PFSK-1 (cell line): ENCODE data around the gene TOR1A.

ENCODE experiments used
- FOXP2 ChIP-seq: optimal IDR thresholded peaks from 2 replicates; pipeline ENCODE3; 2011; ENCODE audit warnings: borderline replicate concordance, control low read depth, inconsistent platforms; ENCODE audit not compliant: insufficient read depth; ENCODE audit errors: extremely low read length, extremely low read depth
- POLR2AphosphoS5 ChIP-seq: IDR thresholded peaks from 2 replicates; pipeline ENCODE4 v1.6.1; 2012; ENCODE audit warnings: low read depth, mild to moderate bottlenecking, control low read depth, low read length, moderate library complexity
- REST ChIP-seq, 2 experiments: IDR thresholded peaks; 2 replicates each; pipeline versions ENCODE4 v1.6.1 to v1.8.0; 2011 to 2012; ENCODE audit warnings: low read depth in 2 of 2, low read length in 2 of 2, control low read depth in 1 of 2, inconsistent platforms in 1 of 2, mild to moderate bottlenecking in 1 of 2, moderate library complexity in 1 of 2; ENCODE audit not compliant: insufficient read depth in 1 of 2
- SIN3A ChIP-seq: IDR thresholded peaks from 2 replicates; pipeline ENCODE4 v1.6.1; 2012; ENCODE audit warnings: mild to moderate bottlenecking, low read length, moderate library complexity, borderline replicate concordance; ENCODE audit not compliant: insufficient read depth
- TAF1 ChIP-seq: IDR thresholded peaks from 2 replicates; pipeline ENCODE4 v1.6.1; 2012; ENCODE audit warnings: low read length, control low read depth, borderline replicate concordance; ENCODE audit not compliant: insufficient read depth

DNA sequence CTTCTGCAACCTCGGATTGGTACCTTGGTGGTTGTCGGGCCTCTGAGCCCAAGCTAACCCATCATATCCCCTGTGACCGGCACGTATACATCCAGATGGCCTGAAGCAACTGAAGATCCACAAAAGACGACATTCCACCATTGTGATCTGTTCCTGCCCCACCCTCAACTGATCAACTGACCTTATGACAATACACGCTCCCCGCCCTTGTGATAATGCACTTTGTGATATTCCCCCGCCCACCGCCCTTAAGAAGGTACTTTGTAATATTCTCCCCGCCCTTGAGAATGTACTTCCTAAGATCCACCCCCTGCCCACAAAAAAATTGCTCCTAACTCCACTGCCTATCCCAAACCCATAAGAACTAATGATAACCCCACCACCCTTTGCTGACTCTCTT, 37.5 kb downstream of the TOR1A start:
- TF ChIP-seq POLR2AphosphoS5: no peak
- no peak for TF ChIP-seq SIN3A
- no peak for TF ChIP-seq REST (IDR thresholded peaks at IDR 0.05; ENCODE audit: insufficient read depth in 1 of 2, low read depth in 2 of 2, low read length in 2 of 2)
- TF ChIP-seq TAF1: no peak
- TF ChIP-seq FOXP2: no peak
